H9 (cell line): ENCODE measurements around the gene STARD10. TPM values are rescaled to one million over a fixed set of nuclear protein-coding genes. Genes with fewer than 3 reads are reported as not detected.

Source experiments
- DNase-seq: peaks from one replicate; pipeline ENCODE4 v3.0.0-alpha.2; 2017
- H2AFZ ChIP-seq: one replicate; pipeline ENCODE4 v1.6.1; 2013; ENCODE audit warnings: mild to moderate bottlenecking, low read length, control low read depth, moderate library complexity
- H2AK5ac ChIP-seq: 2 replicates; pipeline ENCODE4 v1.6.1; 2013; ENCODE audit warnings: low read length, control low read depth, mixed read lengths; ENCODE audit not compliant: insufficient read length
- H2BK120ac ChIP-seq: one replicate; pipeline ENCODE4 v1.6.1; 2013; ENCODE audit warnings: low read depth, mild to moderate bottlenecking, low read length, control low read depth, inconsistent platforms; ENCODE audit not compliant: poor library complexity, severe bottlenecking
- H2BK12ac ChIP-seq: 2 replicates; pipeline ENCODE4 v1.6.1; 2013; ENCODE audit warnings: low read length, control low read depth, mixed read lengths, low read depth; ENCODE audit not compliant: insufficient read length
- H2BK15ac ChIP-seq: 2 replicates; pipeline ENCODE4 v1.6.1; 2013; ENCODE audit warnings: low read depth, low read length, control low read depth
- H2BK20ac ChIP-seq: one replicate; pipeline ENCODE4 v1.6.1; 2013; ENCODE audit warnings: low read depth, mild to moderate bottlenecking, low read length, control low read depth, inconsistent platforms; ENCODE audit not compliant: poor library complexity, severe bottlenecking
- H2BK5ac ChIP-seq: 2 replicates; pipeline ENCODE4 v1.6.1; 2013; ENCODE audit warnings: low read length, control low read depth, mixed read lengths; ENCODE audit not compliant: insufficient read length
- H3K14ac ChIP-seq: 2 replicates; pipeline ENCODE4 v1.6.1; 2013; ENCODE audit warnings: low read length, control low read depth; ENCODE audit not compliant: insufficient read depth
- H3K18ac ChIP-seq: 2 replicates; pipeline ENCODE4 v1.6.1; 2013; ENCODE audit warnings: low read depth, mild to moderate bottlenecking, mixed read lengths, low read length, control low read depth; ENCODE audit not compliant: insufficient read length
- H3K23ac ChIP-seq: 2 replicates; pipeline ENCODE4 v1.6.1; 2013; ENCODE audit warnings: low read length, control low read depth, mixed read lengths, low read depth; ENCODE audit not compliant: insufficient read length
- H3K23me2 ChIP-seq: 2 replicates; pipeline ENCODE4 v1.6.1; 2013; ENCODE audit warnings: low read depth, mild to moderate bottlenecking, mixed read lengths, low read length, control low read depth; ENCODE audit not compliant: insufficient read length, poor library complexity, severe bottlenecking
- H3K27ac ChIP-seq: 2 replicates; pipeline ENCODE4 v1.5.1; 2013; ENCODE audit warnings: low read length, control low read depth, mixed read lengths, low read depth; ENCODE audit not compliant: insufficient read length
- H3K27me3 ChIP-seq: 2 replicates; pipeline ENCODE4 v1.6.1; 2013; ENCODE audit warnings: low read length, control low read depth, inconsistent platforms; ENCODE audit not compliant: insufficient read depth
- H3K4ac ChIP-seq: 2 replicates; pipeline ENCODE4 v1.6.1; 2013; ENCODE audit warnings: low read depth, mild to moderate bottlenecking, control low read depth, inconsistent platforms, low read length, moderate library complexity
- H3K4me1 ChIP-seq: 2 replicates; pipeline ENCODE4 v1.6.1; 2013; ENCODE audit warnings: low read length, control low read depth, inconsistent platforms; ENCODE audit not compliant: insufficient read depth
- H3K4me2 ChIP-seq: 2 replicates; pipeline ENCODE4 v1.6.1; 2013; ENCODE audit warnings: low read length, control low read depth, mixed read lengths; ENCODE audit not compliant: insufficient read length, insufficient read depth
- H3K56ac ChIP-seq: 2 replicates; pipeline ENCODE4 v1.6.1; 2013; ENCODE audit warnings: low read depth, mild to moderate bottlenecking, mixed read lengths, low read length, control low read depth; ENCODE audit not compliant: insufficient read length
- H3K79me1 ChIP-seq: 2 replicates; pipeline ENCODE4 v1.6.1; 2013; ENCODE audit warnings: low read depth, mild to moderate bottlenecking, moderate library complexity, low read length, control low read depth, inconsistent platforms; ENCODE audit not compliant: insufficient read depth, poor library complexity, severe bottlenecking
- H3K79me2 ChIP-seq: 2 replicates; pipeline ENCODE4 v1.6.1; 2013; ENCODE audit warnings: low read length, control low read depth, inconsistent platforms; ENCODE audit not compliant: insufficient read depth
- H3K9ac ChIP-seq: 2 replicates; pipeline ENCODE4 v1.6.1; 2013; ENCODE audit warnings: low read length, control low read depth, mixed read lengths; ENCODE audit not compliant: insufficient read length; ENCODE audit errors: extremely low read depth
- H3K9me3 ChIP-seq: one replicate; pipeline ENCODE4 v1.6.1; 2013; ENCODE audit warnings: low read depth, low read length, inconsistent platforms; ENCODE audit not compliant: control insufficient read depth
- H3T11ph ChIP-seq: one replicate; pipeline ENCODE4 v1.6.1; 2013; ENCODE audit warnings: mild to moderate bottlenecking, low read length, control low read depth, inconsistent platforms
- H4K20me1 ChIP-seq: one replicate; pipeline ENCODE4 v1.6.1; 2013; ENCODE audit not compliant: control insufficient read depth, insufficient read length, insufficient read depth
- H4K5ac ChIP-seq: 2 replicates; pipeline ENCODE4 v1.6.1; 2013; ENCODE audit warnings: low read depth, mild to moderate bottlenecking, mixed read lengths, low read length, control low read depth; ENCODE audit not compliant: insufficient read length
- H4K8ac ChIP-seq: replicated peaks from 2 replicates; pipeline ENCODE4 v1.6.1; 2013; ENCODE audit warnings: low read length, control low read depth, mixed read lengths, low read depth; ENCODE audit not compliant: insufficient read length
- H4K91ac ChIP-seq: 2 replicates; pipeline ENCODE4 v1.6.1; 2013; ENCODE audit warnings: low read depth, mild to moderate bottlenecking, moderate library complexity, mixed read lengths, low read length, control low read depth; ENCODE audit not compliant: insufficient read length
- H3K27ac Mint-ChIP-seq, 3 experiments: 2 replicates in 2 of 3; 3 replicates in 1 of 3; pipeline ENCODE4 v1.8.0; 2020 to 2021; ENCODE audit warnings: mixed read lengths in 3 of 3, mild to moderate bottlenecking in 1 of 3, moderate library complexity in 1 of 3
- H3K27me3 Mint-ChIP-seq: 2 replicates; pipeline ENCODE4 v1.8.0; 2021; ENCODE audit warnings: low read depth, mild to moderate bottlenecking, moderate library complexity, mixed read lengths
- H3K36me3 Mint-ChIP-seq, 3 experiments: 2 replicates in 2 of 3; 3 replicates in 1 of 3; pipeline ENCODE4 v1.8.0; 2020 to 2021; ENCODE audit warnings: low read depth in 3 of 3, mixed read lengths in 3 of 3; ENCODE audit not compliant: insufficient read depth in 1 of 3
- H3K4me1 Mint-ChIP-seq, 2 experiments: 2 replicates each; pipeline ENCODE4 v1.8.0; 2020; ENCODE audit warnings: mixed read lengths in 2 of 2
- H3K4me3 Mint-ChIP-seq, 2 experiments: 2 replicates in 1 of 2; 3 replicates in 1 of 2; pipeline ENCODE4 v1.8.0; 2020 to 2021; ENCODE audit warnings: mild to moderate bottlenecking in 2 of 2, mixed read lengths in 2 of 2, moderate library complexity in 1 of 2
- H3K9me3 Mint-ChIP-seq, 2 experiments: 2 replicates in 1 of 2; 3 replicates in 1 of 2; pipeline ENCODE4 v1.8.0; 2020; ENCODE audit warnings: mild to moderate bottlenecking in 2 of 2, mixed read lengths in 2 of 2, moderate library complexity in 1 of 2
- CTCF ChIP-seq: fragments of 200-600 bp; sonication (generic); conservative IDR thresholded peaks from 3 replicates; pipeline ENCODE4 v1.8.0; 2021; ENCODE audit warnings: antibody characterized with exemption, mild to moderate bottlenecking
- WGBS: extraction: QIAGEN DNeasy Blood & Tissue Kit; methylation state at CpG from one replicate; pipeline ENCODE4 v1.1.7; 2013; ENCODE audit warnings: missing lambda C conversion rate, low lambda C conversion rate, mixed read lengths; ENCODE audit not compliant: insufficient read length; ENCODE audit errors: extremely low coverage; 5-methylcytosine and 5-hydroxymethylcytosine counted together
- total RNA-seq: library from RNA; stranded (reverse); gene quantifications from 2 replicates; pipeline ENCODE4 v1.2.1, GENCODE V29; 2021

The STARD10 gene
- total RNA-seq, 1 experiment from 2014 or later, result 24.4 TPM

GRCh38 chr11:72724851-72725723 lies 68.8 kb downstream of the STARD10 start:
- Histone ChIP-seq H3K79me2 (peaks cover 9% of the 10 kb centered on the region; the same call in 1 of the 2 replicates), H3K9ac (no peak overlapping the region), H4K5ac (no peak overlapping the region), H2AFZ (no peak overlapping the region), H2BK120ac (no peak overlapping the region), H4K8ac (no peak overlapping the region), H3K23ac (no peak overlapping the region), H3K23me2 (no peaks in the 10 kb centered on the region), H3K4me1 (no peaks in the 10 kb centered on the region; the same call in 1 of the 2 replicates), H2AK5ac (no peak overlapping the region), H2BK5ac (no peak overlapping the region), H3K18ac (no peak overlapping the region), H3K4me2 (no peak overlapping the region), H3K27me3 (no peaks in the 10 kb centered on the region), H3K9me3 (no peaks in the 10 kb centered on the region), H3K4ac (no peak overlapping the region), H2BK15ac (no peak overlapping the region), H2BK20ac (no peak overlapping the region), H4K91ac (no peak overlapping the region), H3K79me1 (peaks cover 8% of the 10 kb centered on the region), H3K27ac (no peak overlapping the region), H2BK12ac (no peak overlapping the region), H3K56ac (no peak overlapping the region), H4K20me1 (peaks cover 3% of the 10 kb centered on the region), H3T11ph (no peak overlapping the region), H3K14ac (no peak overlapping the region)
- Mint-ChIP-seq H3K4me3 (no peak overlapping the region), H3K9me3 (no peaks in the 10 kb centered on the region; a peak in 1 of 5 replicates), H3K4me1 (peaks cover 22 to 28% of the 10 kb centered on the region in 2 experiments), H3K27ac (peak overlapping the region; percentile 80 to 86 (median 82); a peak in 6 of 7 replicates), H3K27me3 (no peaks in the 10 kb centered on the region), H3K36me3 (peaks cover 6 to 9% (median 9%) of the 10 kb centered on the region in 3 experiments; a peak in 5 of 7 replicates)
- no CpG with 5 or more reads among the region's 9 CpGs for WGBS
- DNase-seq, result peak; percentile 76
- TF ChIP-seq CTCF, result peak; percentile 90
